ENCODE measurements around the gene TBC1D22A.

- TF ChIP-seq, protein P1, sequence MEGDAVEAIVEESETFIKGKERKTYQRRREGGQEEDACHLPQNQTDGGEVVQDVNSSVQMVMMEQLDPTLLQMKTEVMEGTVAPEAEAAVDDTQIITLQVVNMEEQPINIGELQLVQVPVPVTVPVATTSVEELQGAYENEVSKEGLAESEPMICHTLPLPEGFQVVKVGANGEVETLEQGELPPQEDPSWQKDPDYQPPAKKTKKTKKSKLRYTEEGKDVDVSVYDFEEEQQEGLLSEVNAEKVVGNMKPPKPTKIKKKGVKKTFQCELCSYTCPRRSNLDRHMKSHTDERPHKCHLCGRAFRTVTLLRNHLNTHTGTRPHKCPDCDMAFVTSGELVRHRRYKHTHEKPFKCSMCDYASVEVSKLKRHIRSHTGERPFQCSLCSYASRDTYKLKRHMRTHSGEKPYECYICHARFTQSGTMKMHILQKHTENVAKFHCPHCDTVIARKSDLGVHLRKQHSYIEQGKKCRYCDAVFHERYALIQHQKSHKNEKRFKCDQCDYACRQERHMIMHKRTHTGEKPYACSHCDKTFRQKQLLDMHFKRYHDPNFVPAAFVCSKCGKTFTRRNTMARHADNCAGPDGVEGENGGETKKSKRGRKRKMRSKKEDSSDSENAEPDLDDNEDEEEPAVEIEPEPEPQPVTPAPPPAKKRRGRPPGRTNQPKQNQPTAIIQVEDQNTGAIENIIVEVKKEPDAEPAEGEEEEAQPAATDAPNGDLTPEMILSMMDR (IDR thresholded peaks at IDR 0.05; ENCODE audit: low read depth, low read length) = no peak
- TF ChIP-seq EZH2phosphoT487 (IDR thresholded peaks at IDR 0.05; ENCODE audit: low read depth) = no peak
Observed at GRCh38 chr22:46906326-46907045, 144.0 kb downstream of the TBC1D22A start.

All from OCI-LY3 (cell line).